GM19372 (cell line): Measurements from ENCODE around the gene HDDC2.
"Not testable (repeated sequence)": the region's sequence is repeated elsewhere in the genome, so short reads cannot be mapped to it uniquely, and the experiment has no call there.

Experiments
- ATAC-seq: cut with Tn5 transposase; IDR thresholded peaks from one replicate; pipeline ENCODE4 v1.9.1; 2021; ENCODE audit warnings: mild to moderate bottlenecking, low read depth, moderate library complexity; ENCODE audit not compliant: unreplicated experiment

HDDC2 gene

GRCh38 chr6:125307150-125307838 is 5.5 kb upstream of the HDDC2 start:
- no peak for ATAC-seq

- no peak for ATAC-seq
These were observed 5.0 kb upstream of the HDDC2 start for GRCh38 chr6:125306756-125307149.

- no peak for ATAC-seq
These were observed 3.3 kb upstream of the HDDC2 start for GRCh38 chr6:125304970-125305660.

- no peak for ATAC-seq
These were observed 1.7 kb upstream of the HDDC2 start for GRCh38 chr6:125303512-125303854.

- ATAC-seq: no peak
These were observed 1.2 kb upstream of the HDDC2 start for GRCh38 chr6:125302840-125303511.

- no peak for ATAC-seq
These were observed 754 bp downstream of the HDDC2 start for GRCh38 chr6:125300992-125301434.

GRCh38 chr6:125299257-125299656 is 2.5 kb downstream of the HDDC2 start:
- no peak for ATAC-seq

GRCh38 chr6:125296471-125296870 is 5.3 kb downstream of the HDDC2 start:
- no peak for ATAC-seq

GRCh38 chr6:125294925-125295324 is 6.8 kb downstream of the HDDC2 start:
- ATAC-seq: no peak

- ATAC-seq: no peak
These were observed 7.7 kb downstream of the HDDC2 start for GRCh38 chr6:125294036-125294435.

- no peak for ATAC-seq
These were observed 8.2 kb downstream of the HDDC2 start for GRCh38 chr6:125293587-125293986.

- ATAC-seq: no peak
These were observed 14.0 kb downstream of the HDDC2 start for GRCh38 chr6:125287718-125288117.

- no peak for ATAC-seq
These were observed 15.8 kb downstream of the HDDC2 start for GRCh38 chr6:125285936-125286335.

- no peak for ATAC-seq
These were observed 16.4 kb downstream of the HDDC2 start for GRCh38 chr6:125285353-125285752.

GRCh38 chr6:125282470-125282869 is 19.3 kb downstream of the HDDC2 start:
- not testable (repeated sequence) for ATAC-seq

GRCh38 chr6:125280370-125281035 is 21.3 kb downstream of the HDDC2 start:
- ATAC-seq: not testable (repeated sequence)

GRCh38 chr6:125279961-125280360 is 21.8 kb downstream of the HDDC2 start:
- no peak for ATAC-seq

- no peak for ATAC-seq
These were observed 23.9 kb downstream of the HDDC2 start for GRCh38 chr6:125277838-125278237.

GRCh38 chr6:125275779-125276178 is 26.0 kb downstream of the HDDC2 start:
- ATAC-seq: no peak

GRCh38 chr6:125274935-125275334 is 26.8 kb downstream of the HDDC2 start:
- ATAC-seq: no peak

GRCh38 chr6:125273965-125274364 is 27.8 kb downstream of the HDDC2 start:
- no peak for ATAC-seq
